Vagina (tissue), 2 donors: Measurements from ENCODE around the gene CD52. TPM values are rescaled to one million over a fixed set of nuclear protein-coding genes. Genes with fewer than 3 reads are reported as not detected.
"Not testable (repeated sequence)": the region's sequence is repeated elsewhere in the genome, so short reads cannot be mapped to it uniquely, and the experiment has no call there.

ENCODE experiments used
- DNase-seq, 2 donors: peaks; one replicate each; pipeline ENCODE4 v3.0.0-alpha.2; 2017; ENCODE audit errors: extremely low spot score in 2 of 2
- H3K27ac ChIP-seq: fragments of 200-600 bp; sonication (generic); one replicate; pipeline ENCODE4 v1.5.1; 2019
- H3K27me3 ChIP-seq: fragments of 200-600 bp; sonication (generic); one replicate; pipeline ENCODE4 v1.5.1; 2019
- H3K36me3 ChIP-seq, 2 donors: fragments of 200-600 bp; sonication (generic); one replicate each; pipeline ENCODE4 v1.5.1; 2017 to 2019
- H3K4me1 ChIP-seq: fragments of 200-600 bp; sonication (generic); one replicate; pipeline ENCODE4 v1.5.1; 2019
- H3K4me3 ChIP-seq, 2 donors: fragments of 200-600 bp; sonication (generic); 1 replicate in 1 of 2; 2 replicates in 1 of 2; pipeline ENCODE4 v1.5.1; 2016 to 2019
- H3K9me3 ChIP-seq: fragments of 200-600 bp; sonication (generic); one replicate; pipeline ENCODE4 v1.5.1; 2019
- CTCF ChIP-seq, 3 experiments: fragments of 450-650 bp in 2 of 3; fragments of 200-600 bp in 1 of 3; sonication (generic) in 1 of 3; IDR thresholded peaks; one replicate each; pipeline ENCODE4 v1.5.1; 2017 to 2019; ENCODE audit warnings: antibody characterized with exemption in 3 of 3, mild to moderate bottlenecking in 2 of 3, moderate library complexity in 2 of 3
- POLR2A ChIP-seq, 2 donors: fragments of 450-650 bp; IDR thresholded peaks; one replicate each; pipeline ENCODE4 v1.6.1; 2017; ENCODE audit warnings: antibody characterized with exemption in 2 of 2, mild to moderate bottlenecking in 2 of 2, moderate library complexity in 2 of 2
- POLR2AphosphoS5 ChIP-seq, 2 donors: sonication (generic); formaldehyde crosslinking; IDR thresholded peaks; one replicate each; pipeline ENCODE4 v1.9.0; 2017; ENCODE audit warnings: antibody characterized with exemption in 2 of 2, mild to moderate bottlenecking in 2 of 2, low read depth in 1 of 2; ENCODE audit not compliant: insufficient read depth in 1 of 2
- intact Hi-C: fragments of 100-400 bp; cut with DNase I; formaldehyde crosslinking; loops from one replicate; pipeline ENCODE4 v1.15.1; 2023
- total RNA-seq: library from RNA; depleted of rRNA; stranded (reverse); fragments of >200 nt; gene quantifications from one replicate; pipeline ENCODE4 v1.2.3, GENCODE V29; 2016

Gene CD52
- total RNA-seq, 1 donor from 2014 or later: 8.1 TPM

GRCh38 chr1:26327956-26328362, 10.2 kb downstream of the CD52 start:
- Histone ChIP-seq H3K27ac (no peak overlapping the region), H3K4me1 (no peaks in the 10 kb centered on the region), H3K36me3 (no peaks in the 10 kb centered on the region), H3K27me3 (no peaks in the 10 kb centered on the region), H3K9me3 (no peaks in the 10 kb centered on the region), H3K4me3 (no peak overlapping the region)
- intact Hi-C loops: no loop called here
- peak in 1 of 2 donors; percentile 72 for DNase-seq
- no peak for TF ChIP-seq CTCF (IDR thresholded peaks at IDR 0.05)
- no peak for TF ChIP-seq POLR2AphosphoS5 (IDR thresholded peaks at IDR 0.05; ENCODE audit: insufficient read depth in 1 of 2, low read depth in 1 of 2)
- no peak for TF ChIP-seq POLR2A (IDR thresholded peaks at IDR 0.05)

- peak in 1 of 2 donors; percentile 76 for DNase-seq
- Histone ChIP-seq H3K9me3 (no peaks in the 10 kb centered on the region), H3K27ac (no peak overlapping the region), H3K4me3 (no peak overlapping the region), H3K4me1 (no peaks in the 10 kb centered on the region), H3K27me3 (no peaks in the 10 kb centered on the region), H3K36me3 (no peaks in the 10 kb centered on the region)
- TF ChIP-seq POLR2AphosphoS5 (IDR thresholded peaks at IDR 0.05; ENCODE audit: insufficient read depth in 1 of 2, low read depth in 1 of 2) (no peak), POLR2A (IDR thresholded peaks at IDR 0.05) (no peak), CTCF (IDR thresholded peaks at IDR 0.05) (no peak)
- intact Hi-C loops: no loop called here
These were observed 10.8 kb downstream of the CD52 start for GRCh38 chr1:26328597-26328996.

GRCh38 chr1:26329380-26329779, 11.6 kb downstream of the CD52 start:
- H3K27ac ChIP-seq, intact Hi-C loops, H3K36me3 ChIP-seq, DNase-seq, H3K4me1 ChIP-seq, H3K27me3 ChIP-seq, H3K4me3 ChIP-seq, H3K9me3 ChIP-seq: not testable (repeated sequence)

GRCh38 chr1:26330276-26330675, 12.5 kb downstream of the CD52 start:
- Histone ChIP-seq H3K36me3 (no peaks in the 10 kb centered on the region), H3K27me3 (peaks cover 4% of the 10 kb centered on the region)
- intact Hi-C loops: no loop called here

GRCh38 chr1:26333312-26333711, 15.6 kb downstream of the CD52 start:
- intact Hi-C loops, H3K4me3 ChIP-seq, H3K27me3 ChIP-seq, H3K9me3 ChIP-seq, H3K27ac ChIP-seq, DNase-seq, H3K36me3 ChIP-seq: not testable (repeated sequence)
- peaks cover 20% of the 10 kb centered on the region for H3K4me1 ChIP-seq

More at GRCh38 chr1:26330276-26330675, 12.5 kb downstream of the CD52 start:
- DNase-seq: no peak
- Histone ChIP-seq H3K9me3 (no peaks in the 10 kb centered on the region), H3K4me1 (peaks cover 1% of the 10 kb centered on the region), H3K27ac (no peak overlapping the region), H3K4me3 (no peak overlapping the region)
- TF ChIP-seq CTCF (IDR thresholded peaks at IDR 0.05): no peak
- no peak for TF ChIP-seq POLR2AphosphoS5 (IDR thresholded peaks at IDR 0.05; ENCODE audit: insufficient read depth in 1 of 2, low read depth in 1 of 2)
- TF ChIP-seq POLR2A (IDR thresholded peaks at IDR 0.05): no peak

GRCh38 chr1:26335774-26336476, 18.2 kb downstream of the CD52 start:
- no peak for DNase-seq
- Histone ChIP-seq H3K27ac (no peak overlapping the region), H3K4me1 (peaks cover 20% of the 10 kb centered on the region), H3K27me3 (peaks cover 4% of the 10 kb centered on the region), H3K36me3 (no peaks in the 10 kb centered on the region), H3K4me3 (peak overlapping the region; percentile 41 to 48), H3K9me3 (no peaks in the 10 kb centered on the region)
- intact Hi-C loops: no loop called here
- no peak for TF ChIP-seq CTCF (IDR thresholded peaks at IDR 0.05)
- no peak for TF ChIP-seq POLR2A (IDR thresholded peaks at IDR 0.05)
- TF ChIP-seq POLR2AphosphoS5 (IDR thresholded peaks at IDR 0.05; ENCODE audit: insufficient read depth in 1 of 2, low read depth in 1 of 2): no peak
